CD4-positive, alpha-beta T cell (primary cell): Measurements from ENCODE around the gene AGR3. TPM values are rescaled to one million over a fixed set of nuclear protein-coding genes. Genes with fewer than 3 reads are reported as not detected.
"Not testable (repeated sequence)": the region's sequence is repeated elsewhere in the genome, so short reads cannot be mapped to it uniquely, and the experiment has no call there.

Experiments
- ATAC-seq: fragments of 200-7000 bp; cut with Tn5 transposase; one replicate; pipeline ENCODE4 v1.10.0; 2022; ENCODE audit warnings: mild to moderate bottlenecking; ENCODE audit not compliant: poor library complexity
- CTCF ChIA-PET: fragments of 350-600 bp; sonication (Branson Sonifier 250); formaldehyde crosslinking; loops from one replicate; lab custom pipeline; 2021; ENCODE audit warnings: antibody characterized with exemption, inconsistent platforms; lab: Charles Lee
- POLR2A ChIA-PET: fragments of 350-600 bp; sonication (Branson Sonifier 250); formaldehyde crosslinking; loops from one replicate; lab custom pipeline; 2021; ENCODE audit warnings: antibody characterized with exemption, inconsistent platforms; lab: Charles Lee
- DNase-seq, 14 experiments: peaks; one replicate each; pipeline ENCODE4 v3.0.0-alpha.2; 2013 to 2020; ENCODE audit warnings: mixed read lengths in 2 of 14
- H3K27ac ChIP-seq, 2 donors: one replicate each; pipeline versions ENCODE4 v1.5.1 to v1.7.0; 2013; ENCODE audit warnings: low read length in 2 of 2, low read depth in 1 of 2, mild to moderate bottlenecking in 1 of 2
- H3K27me3 ChIP-seq, 2 experiments: 1 replicate in 1 of 2; 2 replicates in 1 of 2; pipeline versions ENCODE4 v1.6.1 to v1.7.0; 2013; ENCODE audit warnings: low read length in 2 of 2, control low read depth in 1 of 2, mild to moderate bottlenecking in 1 of 2, moderate library complexity in 1 of 2; ENCODE audit not compliant: insufficient read depth in 2 of 2, control insufficient read depth in 1 of 2
- H3K36me3 ChIP-seq: one replicate; pipeline ENCODE4 v1.6.1; 2013; ENCODE audit warnings: low read length, control low read depth; ENCODE audit not compliant: insufficient read depth
- H3K4me1 ChIP-seq: one replicate; pipeline ENCODE4 v1.6.1; 2013; ENCODE audit warnings: low read length, control low read depth; ENCODE audit not compliant: insufficient read depth
- H3K4me3 ChIP-seq: one replicate; pipeline ENCODE4 v1.5.1; 2013; ENCODE audit warnings: mild to moderate bottlenecking, low read length, moderate library complexity
- H3K9me3 ChIP-seq, 2 experiments: 1 replicate in 1 of 2; 2 replicates in 1 of 2; pipeline versions ENCODE4 v1.6.1 to v1.7.0; 2013; ENCODE audit warnings: low read length in 2 of 2, mild to moderate bottlenecking in 2 of 2, control low read depth in 1 of 2, moderate library complexity in 1 of 2; ENCODE audit not compliant: control insufficient read depth in 1 of 2, insufficient read depth in 1 of 2
- H3K27ac Mint-ChIP-seq: one replicate; pipeline ENCODE4 v1.8.0; 2020; ENCODE audit warnings: mixed read lengths
- H3K27me3 Mint-ChIP-seq: one replicate; pipeline ENCODE4 v1.8.0; 2021; ENCODE audit warnings: mixed read lengths
- H3K36me3 Mint-ChIP-seq: one replicate; pipeline ENCODE4 v1.8.0; 2021; ENCODE audit warnings: low read depth, mixed read lengths
- H3K4me1 Mint-ChIP-seq: one replicate; pipeline ENCODE4 v1.8.0; 2021; ENCODE audit warnings: low read depth, mixed read lengths
- H3K4me3 Mint-ChIP-seq: one replicate; pipeline ENCODE4 v1.8.0; 2020; ENCODE audit warnings: mild to moderate bottlenecking, mixed read lengths
- H3K9me3 Mint-ChIP-seq: one replicate; pipeline ENCODE4 v1.8.0; 2020; ENCODE audit warnings: mixed read lengths
- CTCF ChIP-seq: fragments of 200-600 bp; IDR thresholded peaks from one replicate; pipeline ENCODE4 v1.8.0; 2022; ENCODE audit warnings: antibody characterized with exemption, mild to moderate bottlenecking
- intact Hi-C, 2 experiments: fragments of 100-400 bp; cut with DNase I in 1 of 2; cut with micrococcal nuclease in 1 of 2; formaldehyde crosslinking; loops; one replicate each; pipeline versions ENCODE4 v1.15.1 to v1.9.0; 2023 to 2025; cut with DNase I, micrococcal nuclease
- total RNA-seq, 174 experiments: library from RNA in 2 of 174; stranded (reverse) in 2 of 174; gene quantifications; one replicate each; pipeline ENCODE4 v1.2.3 and lab custom pipeline; 2021 to 2026

AGR3 gene
- total RNA-seq, 2 experiments from 2014 or later = not detected

GRCh38 chr7:16867328-16867727, 14.5 kb downstream of the AGR3 start:
- H3K27ac Mint-ChIP-seq = no peak overlapping the region
- H3K4me1 Mint-ChIP-seq = no peaks in the 10 kb centered on the region
- CTCF ChIA-PET = no interaction called here
- TF ChIP-seq CTCF = no peak
- H3K27ac ChIP-seq = no peak overlapping the region
- H3K4me1 ChIP-seq = no peaks in the 10 kb centered on the region
- peaks cover 0 to 3% of the 10 kb centered on the region in 2 experiments for H3K27me3 ChIP-seq
- ATAC-seq (no peak), DNase-seq (no peak)
- H3K36me3 Mint-ChIP-seq = no peaks in the 10 kb centered on the region
- no peaks in the 10 kb centered on the region for H3K27me3 Mint-ChIP-seq
- intact Hi-C loops = no loop called here
- no peak overlapping the region for H3K4me3 Mint-ChIP-seq
- H3K36me3 ChIP-seq = no peaks in the 10 kb centered on the region
- POLR2A ChIA-PET = no interaction called here
- H3K9me3 Mint-ChIP-seq = no peaks in the 10 kb centered on the region
- peaks cover 0 to 4% of the 10 kb centered on the region in 2 experiments for H3K9me3 ChIP-seq
- no peak overlapping the region for H3K4me3 ChIP-seq

GRCh38 chr7:16853189-16853588, 28.6 kb downstream of the AGR3 start:
- H3K4me1 Mint-ChIP-seq, CTCF ChIA-PET, H3K4me1 ChIP-seq, POLR2A ChIA-PET, H3K9me3 Mint-ChIP-seq, H3K4me3 Mint-ChIP-seq, H3K27ac Mint-ChIP-seq, intact Hi-C loops, H3K4me3 ChIP-seq, ATAC-seq, H3K9me3 ChIP-seq, H3K36me3 ChIP-seq, H3K27me3 ChIP-seq, DNase-seq, H3K27ac ChIP-seq, H3K36me3 Mint-ChIP-seq: not testable (repeated sequence)
- H3K27me3 Mint-ChIP-seq = peaks cover 55% of the 10 kb centered on the region

- Histone ChIP-seq H3K4me1 (no peaks in the 10 kb centered on the region), H3K27me3 (peaks cover 0 to 5% of the 10 kb centered on the region in 2 experiments), H3K4me3 (no peak overlapping the region), H3K36me3 (no peaks in the 10 kb centered on the region), H3K27ac (no peak overlapping the region), H3K9me3 (peaks cover 0 to 6% of the 10 kb centered on the region in 2 experiments)
- Mint-ChIP-seq H3K4me1 (peaks cover 5% of the 10 kb centered on the region), H3K36me3 (no peaks in the 10 kb centered on the region), H3K27me3 (peaks cover 55% of the 10 kb centered on the region), H3K27ac (no peak overlapping the region), H3K4me3 (no peak overlapping the region), H3K9me3 (no peaks in the 10 kb centered on the region)
- intact Hi-C loops = no loop called here
- POLR2A ChIA-PET = no interaction called here
- DNase-seq (peak in 3 of 14 experiments; percentile 5 to 38 (median 28)), ATAC-seq (no peak)
- TF ChIP-seq CTCF = no peak
- CTCF ChIA-PET = no interaction called here
Measured at GRCh38 chr7:16851829-16852228, 30.0 kb downstream of the AGR3 start.
